ENCODE results near the gene OSR1.

Gene OSR1

DNA sequence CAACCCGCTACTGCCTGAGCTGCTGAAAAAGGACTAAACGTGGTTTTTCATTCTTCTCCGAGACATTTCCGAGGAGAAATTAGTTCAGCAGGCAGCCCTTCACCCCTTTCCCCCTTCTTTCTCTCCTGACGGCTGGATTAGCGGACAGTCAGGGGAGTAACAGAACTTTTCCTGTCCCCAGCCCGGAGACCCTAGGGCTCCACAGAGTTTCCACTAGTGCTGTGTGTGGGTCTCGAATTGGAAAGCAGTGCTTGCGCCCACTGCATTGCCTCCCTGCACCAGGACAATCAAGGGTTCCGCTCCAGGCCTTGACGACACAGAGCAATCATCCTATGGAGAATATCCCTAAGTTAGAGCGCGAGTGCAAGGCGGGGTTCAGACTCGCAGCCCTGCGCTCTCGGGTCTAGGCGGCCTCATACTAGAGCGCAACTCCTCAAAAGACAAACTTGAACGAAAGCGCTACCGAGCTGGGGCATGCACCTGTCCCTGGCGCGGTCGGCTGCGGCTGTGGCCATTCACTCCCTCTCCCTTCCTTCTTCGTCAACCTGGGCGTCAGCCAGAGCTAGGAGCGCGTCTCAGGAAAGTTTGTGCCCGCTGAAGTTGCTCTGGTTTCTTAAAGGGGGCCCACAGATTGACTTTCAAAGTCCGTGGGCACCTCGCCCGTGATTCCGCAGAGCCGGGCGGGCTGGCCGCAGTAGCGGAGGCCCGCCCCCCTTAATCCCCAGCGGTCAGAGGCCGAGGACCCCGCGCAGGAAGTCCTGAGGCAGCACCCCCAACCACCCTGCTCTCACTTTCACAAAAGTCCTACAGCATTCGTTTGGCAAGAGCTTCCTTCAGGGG is 801 bp downstream of the OSR1 start:
- DNase-seq: no peak

DNA sequence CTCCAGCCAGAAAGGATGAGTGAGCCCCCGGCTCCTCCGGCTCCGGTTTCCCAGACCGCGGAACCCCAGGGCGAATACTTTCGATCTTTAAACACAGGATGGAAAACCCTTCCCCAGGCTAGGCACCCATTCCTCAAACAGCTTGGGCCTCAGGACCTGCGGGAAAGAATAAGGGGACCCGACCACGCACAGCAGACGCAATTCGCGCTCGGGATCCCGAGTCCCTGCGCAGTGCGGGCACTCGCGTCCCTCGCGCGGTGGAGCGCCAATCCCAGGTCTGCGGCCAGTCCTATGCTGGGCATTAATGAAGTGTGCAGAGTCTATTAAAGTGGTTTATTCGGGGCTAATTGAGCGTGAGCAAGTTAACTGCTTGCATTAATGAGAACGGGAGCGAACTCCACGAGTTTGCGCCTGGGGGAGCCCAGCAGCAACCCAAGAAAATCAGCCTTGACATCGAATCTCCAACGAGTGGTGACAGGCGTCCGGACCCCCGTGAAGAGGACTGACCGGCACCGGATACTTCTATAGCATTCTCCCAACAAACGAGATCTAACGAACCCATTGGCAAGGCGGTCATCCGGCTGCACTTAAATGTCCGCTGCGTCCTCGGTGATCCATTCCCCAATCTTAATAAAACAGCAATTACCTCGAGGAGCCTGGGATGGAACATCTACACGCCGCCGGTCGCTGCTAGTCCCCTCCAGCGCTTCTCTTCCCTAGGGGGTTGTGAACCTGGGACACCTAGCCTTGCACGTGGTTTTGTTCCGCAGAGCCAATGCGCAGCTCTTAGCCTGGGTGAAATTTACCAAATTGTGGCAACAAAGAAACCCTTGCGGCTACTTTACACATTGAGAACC is 1.6 kb downstream of the OSR1 start:
- DNase-seq: no peak

DNA sequence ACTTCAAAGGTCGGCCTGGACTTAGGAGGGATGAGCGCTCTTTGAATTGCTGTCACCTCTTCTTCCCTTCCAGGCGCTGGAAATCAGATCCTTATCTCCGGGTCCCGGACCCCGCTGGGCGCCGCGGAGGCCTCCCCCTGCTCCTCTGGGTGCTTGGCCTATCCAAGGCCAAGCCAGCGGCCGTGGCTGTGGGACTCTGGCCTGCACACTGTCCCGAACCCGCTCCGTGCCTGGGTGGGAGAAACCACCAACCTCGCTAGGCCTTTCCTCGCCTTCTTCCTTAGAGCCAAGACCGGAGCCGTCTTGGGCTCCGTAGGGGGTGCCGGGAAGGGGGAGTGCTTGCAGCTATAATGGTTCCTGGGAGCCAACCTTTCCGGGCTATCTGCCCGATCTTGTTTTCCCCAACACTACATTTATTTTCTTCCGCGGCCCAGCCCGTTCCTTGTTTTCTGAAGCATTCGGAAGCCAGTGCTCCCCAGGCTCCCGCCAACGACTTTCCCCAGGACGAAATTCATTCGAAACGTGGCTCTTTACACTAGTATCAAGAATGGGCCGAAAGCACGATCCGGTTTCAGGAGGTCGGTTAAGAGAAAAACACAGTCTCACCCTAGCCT is 2.4 kb downstream of the OSR1 start:
- no peak for DNase-seq

DNA sequence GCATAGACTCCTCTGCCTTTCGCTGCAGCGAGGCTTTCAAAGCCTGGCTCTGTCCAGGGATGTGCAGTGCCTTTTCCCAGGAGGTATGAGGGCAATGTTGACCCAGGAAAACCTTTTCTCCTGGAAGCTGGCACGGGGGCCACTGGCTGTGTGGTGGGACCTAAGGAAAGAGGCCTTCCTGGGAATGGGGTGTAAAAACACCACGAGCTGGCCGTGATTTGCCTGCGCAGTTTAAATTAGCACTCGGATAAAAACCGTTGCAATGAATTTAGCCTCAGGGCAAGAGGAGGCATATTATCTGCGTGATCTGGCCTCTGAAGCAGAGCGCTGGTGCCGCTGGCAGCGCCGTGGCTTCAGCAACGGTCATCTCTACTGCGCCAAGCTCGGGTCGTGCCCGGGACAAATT is 3.0 kb downstream of the OSR1 start:
- DNase-seq: no peak

DNA sequence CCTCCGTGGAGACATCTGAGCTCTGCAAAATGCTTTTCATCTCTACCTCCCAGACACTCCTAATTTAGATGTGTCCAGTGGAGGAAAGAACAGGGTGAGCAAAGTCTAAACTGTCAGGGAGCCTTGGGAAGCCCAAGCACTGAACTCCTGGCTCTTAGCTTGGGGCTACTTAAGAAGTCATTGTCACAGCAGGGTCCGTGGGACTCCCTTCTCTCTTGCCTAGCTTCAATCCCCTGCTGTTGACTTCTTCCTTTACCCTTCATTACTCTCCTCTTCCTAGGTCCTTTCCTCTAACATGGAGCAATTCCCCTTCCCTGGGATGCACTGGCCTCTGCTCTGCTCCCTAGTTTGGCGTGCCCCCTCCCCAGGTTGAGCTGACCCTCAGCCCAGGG is 3.4 kb downstream of the OSR1 start:
- DNase-seq: no peak

DNA sequence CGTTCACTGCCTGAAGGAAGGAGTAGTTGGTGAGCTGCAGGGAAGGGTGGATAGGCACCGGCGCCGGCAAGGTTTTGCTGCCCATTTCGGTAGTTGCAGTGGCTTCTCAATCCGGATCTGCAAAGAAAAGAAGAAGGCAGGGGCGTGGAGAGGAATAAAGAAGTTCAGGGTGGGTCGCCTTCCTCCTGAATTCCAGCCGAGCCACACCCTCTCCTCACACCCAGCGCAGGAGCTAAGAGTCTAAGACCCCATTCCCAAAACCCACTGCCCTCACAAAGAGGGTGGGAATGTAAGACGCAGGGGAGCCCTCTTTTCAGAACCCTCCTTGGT is 4.7 kb downstream of the OSR1 start:
- no peak for DNase-seq

DNA sequence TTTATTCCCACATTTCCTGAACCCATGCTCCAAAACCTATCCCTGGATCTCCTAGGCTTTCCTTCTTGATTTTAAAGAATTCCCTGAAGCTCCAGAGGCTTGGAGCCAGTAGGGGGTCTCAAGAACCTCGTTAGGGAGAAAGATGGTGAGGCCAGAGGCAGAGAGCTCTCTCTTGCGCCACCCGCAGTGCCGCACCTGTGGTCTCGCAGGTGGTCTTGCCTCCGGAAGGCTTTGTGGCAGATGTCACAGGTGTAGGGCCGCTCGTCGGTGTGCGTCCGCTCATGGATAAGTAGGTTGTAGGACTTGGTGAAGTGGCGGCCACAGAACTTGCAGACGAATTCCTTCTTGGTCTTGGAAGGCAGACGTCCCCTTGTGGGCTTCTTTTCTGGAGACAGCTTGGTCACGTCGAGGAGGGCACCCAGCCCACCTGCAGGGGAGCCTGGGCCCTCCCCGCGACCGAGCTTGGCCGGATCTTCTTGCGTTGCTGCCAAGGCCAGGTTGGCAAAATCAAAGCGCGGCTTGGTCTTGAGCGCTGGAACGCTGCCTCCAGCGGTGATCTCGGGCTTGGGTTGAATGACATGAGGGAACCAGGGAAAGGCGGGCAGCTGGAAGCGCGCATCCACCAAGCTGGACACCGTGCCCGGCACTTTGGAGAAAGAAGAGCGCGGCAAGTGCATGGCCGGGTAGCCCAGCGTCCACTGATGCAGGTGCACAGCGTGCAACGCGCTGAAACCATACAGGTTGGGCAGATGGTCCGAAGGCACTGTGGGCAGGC is 5.3 kb downstream of the OSR1 start:
- DNase-seq: no peak

DNA sequence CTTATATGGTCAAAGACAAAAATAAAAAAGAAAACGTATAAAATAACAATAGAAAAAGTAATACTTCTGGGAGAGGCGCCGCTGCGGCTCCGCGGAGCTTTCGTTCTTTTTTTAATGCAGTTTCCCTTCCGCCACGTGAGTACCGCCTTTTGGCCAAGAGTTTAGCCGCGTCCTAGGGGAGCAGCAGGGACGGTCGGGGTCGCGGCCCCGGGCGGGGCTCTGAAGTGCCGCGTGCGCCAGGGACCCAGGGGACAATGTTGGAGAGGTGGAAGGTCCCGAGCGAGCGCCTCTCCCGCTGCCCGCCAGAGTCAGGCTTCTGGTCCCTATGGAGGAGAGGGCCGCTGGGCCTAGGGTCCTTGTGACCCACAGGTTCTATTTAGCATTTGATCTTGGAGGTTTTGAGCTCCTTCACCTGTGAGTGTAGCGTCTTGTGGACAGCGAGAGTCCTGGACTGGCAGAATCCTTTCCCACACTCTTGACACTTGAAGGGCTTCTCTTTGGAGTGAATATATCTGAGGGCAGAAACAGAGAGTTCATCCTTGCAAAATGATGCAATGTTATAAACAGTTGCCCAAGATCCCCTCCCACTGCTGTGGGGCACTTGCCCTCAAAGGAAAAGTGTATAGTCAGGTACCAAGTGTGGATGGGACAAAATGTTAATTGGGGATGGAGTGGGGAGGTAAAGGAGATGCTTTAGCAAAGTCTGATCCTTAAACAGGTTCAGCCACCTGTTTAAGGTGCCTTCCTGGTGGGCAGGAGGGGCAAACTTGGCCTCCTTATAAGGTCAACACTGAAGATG is 6.3 kb downstream of the OSR1 start:
- DNase-seq: no peak

DNA sequence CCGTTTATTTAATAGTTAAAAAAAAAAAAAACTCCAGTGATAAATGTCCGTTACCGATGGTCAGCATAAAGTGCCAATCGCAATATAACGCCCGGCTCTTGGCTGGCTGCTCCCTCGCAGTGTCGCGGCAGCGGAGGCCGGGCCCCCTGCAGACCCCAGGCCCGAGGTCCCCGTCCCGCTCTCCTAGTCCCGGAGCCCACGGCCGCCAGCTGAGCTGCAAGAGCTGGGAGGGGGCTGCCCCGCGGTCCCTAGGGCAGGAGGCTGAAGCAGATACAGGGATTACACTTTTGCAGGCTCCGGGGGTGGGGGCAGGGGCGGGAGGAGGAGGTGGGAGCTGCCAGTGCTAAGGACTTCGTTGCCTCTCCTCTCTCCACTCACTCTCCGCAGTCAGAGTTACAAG is 6.9 kb downstream of the OSR1 start:
- DNase-seq: no peak

DNA sequence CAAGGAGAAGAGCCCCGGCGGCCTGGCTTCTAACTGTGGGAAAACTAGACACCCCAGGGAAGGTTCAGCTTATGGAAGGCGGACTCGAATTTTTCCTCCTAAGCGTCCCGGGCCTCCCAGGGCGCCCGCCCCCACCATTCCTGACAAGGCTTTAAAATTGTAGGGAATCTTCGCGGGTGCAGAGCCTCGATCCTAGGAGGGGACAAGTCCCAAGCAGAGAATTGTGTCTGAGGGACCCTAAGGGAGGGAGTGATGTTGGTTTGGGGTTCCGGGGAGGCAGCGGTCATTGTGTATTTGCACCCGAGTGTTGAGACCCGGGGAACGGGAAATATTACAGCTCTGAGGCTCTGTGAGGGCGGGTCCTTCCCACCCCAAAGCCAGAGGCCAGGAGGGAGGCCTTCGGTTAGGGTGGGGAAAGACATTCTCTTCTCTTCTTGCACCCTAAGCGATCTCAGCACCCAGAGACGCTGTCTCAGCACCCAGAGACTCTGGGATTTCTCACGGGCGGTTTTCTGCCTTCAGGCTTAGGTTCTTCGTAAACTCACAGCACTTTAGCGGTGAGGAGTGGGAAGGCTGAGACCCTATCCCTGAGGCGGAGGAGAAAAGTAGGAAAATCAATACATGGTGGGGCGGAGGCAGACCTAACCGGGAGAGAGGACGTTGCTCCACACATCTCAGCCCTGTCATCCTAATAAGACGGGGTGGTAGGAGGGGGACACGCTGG is 7.6 kb downstream of the OSR1 start:
- DNase-seq: no peak

DNA sequence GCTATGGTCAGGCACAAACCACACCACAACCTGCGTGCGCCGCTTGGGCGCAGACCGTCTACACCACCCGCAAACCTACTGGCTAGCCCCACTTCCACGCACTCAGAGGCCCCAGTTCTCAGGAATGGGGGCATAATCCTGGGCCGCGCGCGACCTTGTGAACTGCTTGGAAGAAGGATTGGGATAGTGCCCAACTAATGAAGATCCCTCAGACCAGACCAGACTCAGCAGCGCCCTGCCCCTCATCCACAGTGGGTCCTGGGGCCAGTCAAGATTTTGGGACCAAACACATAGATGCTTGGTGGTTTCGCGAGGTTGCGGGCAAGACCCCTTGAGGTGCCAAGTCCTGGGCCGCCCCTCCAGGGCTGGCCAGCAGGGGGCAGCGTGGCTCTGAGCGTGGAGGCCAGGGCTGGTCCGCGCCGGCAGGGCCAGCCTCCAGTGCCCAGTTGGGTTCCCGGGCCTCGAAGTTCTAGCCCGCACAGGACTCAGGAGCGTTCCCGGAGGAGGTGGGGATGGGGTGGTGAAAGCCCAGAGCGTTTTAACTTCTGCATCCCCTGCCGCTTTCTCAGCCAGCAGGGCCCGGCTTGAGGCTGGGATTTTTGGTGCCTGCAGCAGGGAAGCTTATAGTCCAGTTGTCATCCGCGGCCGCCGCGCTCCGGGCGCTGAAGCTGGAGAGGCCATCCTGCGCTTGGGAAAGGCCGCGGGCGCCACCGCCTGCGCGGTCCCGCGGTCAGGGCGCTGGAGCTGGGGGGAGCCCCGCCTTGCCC is 8.3 kb downstream of the OSR1 start:
- DNase-seq: no peak

DNA sequence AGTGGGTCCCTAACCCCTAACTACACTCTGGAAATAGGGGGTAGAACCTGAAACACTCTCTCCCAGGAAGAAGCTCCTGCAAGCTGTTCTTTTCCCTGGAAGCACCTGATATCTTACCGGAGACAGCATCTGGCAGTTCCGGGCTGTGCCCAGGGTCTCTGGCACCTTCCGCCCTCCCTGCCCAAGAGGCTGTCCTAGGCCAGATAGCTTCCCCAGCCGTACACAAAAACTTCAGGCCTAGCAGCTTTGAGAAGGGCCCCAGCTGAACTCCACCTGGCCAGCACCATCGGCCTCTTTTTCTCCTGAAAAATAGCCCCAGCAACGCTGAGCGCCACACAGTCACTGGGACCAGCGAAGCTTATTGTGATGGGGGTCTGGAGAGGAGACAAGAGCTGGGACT is 9.7 kb downstream of the OSR1 start:
- no peak for DNase-seq

DNA sequence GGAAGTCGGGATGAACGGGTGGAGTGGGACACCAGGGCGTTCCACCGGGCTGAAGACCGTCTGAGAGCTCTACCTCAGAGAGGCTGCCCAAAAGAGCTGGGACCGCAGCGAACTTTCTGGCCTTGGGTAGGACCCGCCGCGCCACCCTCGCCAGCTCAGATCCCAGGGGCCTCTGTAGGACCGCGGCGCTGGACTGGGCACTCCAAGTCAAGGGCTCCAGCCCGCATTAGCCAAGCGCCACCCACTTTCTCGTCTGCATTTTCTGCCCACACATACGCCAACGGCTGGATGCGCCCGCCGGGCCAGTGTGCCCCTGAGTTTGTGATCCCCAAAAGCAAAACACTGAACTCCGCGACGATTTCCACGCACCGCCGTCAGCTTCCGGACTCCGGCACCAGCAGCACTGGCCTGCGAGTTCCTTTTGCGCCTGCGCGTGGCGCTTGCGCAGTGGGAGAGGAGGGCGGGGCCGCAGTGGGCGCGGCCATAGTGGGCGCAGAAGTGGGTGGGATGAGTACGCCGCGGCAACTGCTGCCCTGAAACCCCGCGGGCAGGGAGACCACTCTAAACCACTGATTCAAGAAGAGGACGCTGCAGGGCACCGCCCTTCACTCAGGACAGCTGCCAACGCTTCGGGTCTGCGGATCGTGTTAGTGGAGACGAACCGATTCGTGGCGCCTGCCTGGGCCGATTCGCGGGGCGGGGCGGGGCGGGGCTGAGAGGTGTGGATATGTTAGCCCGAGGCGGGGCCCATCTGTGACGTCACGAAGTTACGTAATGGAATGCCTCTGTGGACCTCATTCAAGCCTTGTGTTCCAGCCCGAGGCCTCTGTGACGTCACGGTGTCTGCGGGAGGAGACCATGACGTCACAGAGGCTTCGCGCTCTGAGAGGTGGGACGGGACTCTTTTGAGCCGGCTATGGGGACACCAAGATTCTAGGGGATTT is 10.5 kb downstream of the OSR1 start:
- DNase-seq: peak; percentile 27

DNA sequence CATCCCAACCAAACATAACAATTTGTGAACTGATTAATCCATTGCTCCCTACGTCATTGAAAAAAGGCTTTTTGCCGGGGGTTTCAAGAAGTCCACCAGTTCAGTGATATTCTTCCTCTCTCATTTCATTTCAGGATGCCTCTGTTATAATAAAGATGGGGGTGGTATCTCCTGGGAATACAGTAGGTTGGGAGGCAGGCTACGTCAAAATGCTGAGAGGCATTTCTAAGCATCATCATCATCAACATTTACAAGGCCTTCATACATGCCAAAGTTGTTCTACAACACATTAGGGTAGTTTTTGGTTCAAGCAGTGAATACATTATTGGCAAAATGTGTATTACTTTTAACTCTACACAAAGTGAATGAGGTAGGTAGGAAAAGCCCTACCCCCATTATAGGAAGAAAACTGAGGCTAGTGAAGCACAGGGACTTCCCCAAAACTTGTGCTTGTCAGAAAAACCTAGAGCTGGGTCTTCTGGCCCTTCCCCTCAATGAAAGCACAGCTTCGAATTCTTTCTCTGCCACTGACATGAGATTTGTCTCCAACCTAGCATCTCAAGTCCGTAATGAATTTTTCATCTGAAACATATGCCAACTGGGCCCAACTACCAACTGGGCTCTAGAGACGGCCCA is 11.3 kb downstream of the OSR1 start:
- DNase-seq: no peak

DNA sequence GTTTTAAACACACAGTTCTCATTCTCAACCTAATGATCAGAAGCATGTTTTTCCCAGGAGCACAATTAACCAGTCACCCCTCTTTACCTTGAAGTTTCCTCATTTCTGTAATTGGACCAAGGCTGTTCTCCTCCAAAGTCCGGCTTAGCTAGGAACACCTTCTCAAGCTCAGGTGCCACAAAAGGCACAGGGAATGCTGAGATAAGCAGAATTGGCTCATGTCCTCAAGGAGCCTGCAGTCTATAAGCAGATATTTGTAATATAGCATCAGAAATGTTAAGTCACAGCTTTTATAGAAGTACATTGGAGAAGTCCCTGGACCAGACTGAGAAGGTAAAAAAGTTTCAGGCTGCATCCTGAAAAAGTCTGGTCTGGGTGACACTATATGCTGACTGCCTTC is 20.7 kb downstream of the OSR1 start:
- DNase-seq: no peak

DNA sequence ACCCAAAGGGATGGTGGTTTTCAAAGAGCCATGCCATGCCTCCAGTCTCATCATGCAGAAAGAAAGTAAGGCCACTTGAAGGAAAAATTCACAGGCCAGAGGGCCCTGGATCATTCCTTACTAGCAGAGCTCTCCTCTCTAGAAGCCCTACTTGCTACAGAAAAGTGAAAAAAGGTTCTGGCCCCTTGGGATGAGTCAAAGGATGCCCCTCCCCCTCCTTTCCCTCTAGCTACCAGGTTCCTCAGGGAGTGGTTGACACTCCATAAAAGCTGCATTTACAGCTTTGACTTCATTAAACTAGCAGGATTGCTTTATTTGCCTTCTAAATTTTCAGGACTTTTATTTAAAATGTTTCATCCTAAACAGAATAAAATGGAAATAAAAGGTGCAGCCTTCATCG is 21.2 kb downstream of the OSR1 start:
- no peak for DNase-seq

DNA sequence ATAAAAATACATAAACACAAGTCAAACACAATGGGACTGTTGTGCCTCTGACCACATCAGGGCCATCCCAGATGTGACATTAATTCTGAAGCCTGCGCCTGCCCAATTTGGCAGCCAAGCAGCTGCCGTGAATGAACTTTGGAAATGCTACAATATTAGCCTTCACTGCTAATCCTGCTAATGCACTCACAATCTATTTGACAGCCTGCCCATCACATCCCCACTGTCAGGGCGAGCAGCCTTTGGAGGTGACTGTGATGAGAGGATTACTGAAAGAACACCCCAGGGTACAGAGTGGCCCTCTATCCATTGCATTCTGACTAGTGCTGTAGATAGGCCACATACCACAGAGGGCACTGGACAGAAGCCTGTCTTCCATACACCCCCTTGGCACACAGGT is 21.6 kb downstream of the OSR1 start:
- no peak for DNase-seq

DNA sequence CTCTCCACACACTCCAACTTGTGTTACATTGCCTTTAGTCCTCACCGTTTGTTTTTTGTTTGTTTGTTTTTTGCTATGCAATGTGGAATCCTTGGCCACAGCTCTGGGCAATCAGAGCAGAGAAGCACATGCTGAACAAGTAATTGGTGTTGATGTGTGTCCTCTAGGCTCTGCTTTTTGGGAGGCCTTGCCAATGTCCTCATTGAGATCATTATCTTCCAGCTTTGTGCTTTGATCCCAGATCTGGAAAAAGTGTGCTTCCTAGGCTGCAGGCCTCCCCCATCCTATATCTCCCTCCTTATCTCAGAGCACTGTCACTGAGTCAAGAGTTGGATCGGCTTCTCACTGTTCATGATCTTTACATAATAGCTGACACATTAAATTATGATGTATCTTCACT is 25.9 kb downstream of the OSR1 start:
- no peak for DNase-seq

DNA sequence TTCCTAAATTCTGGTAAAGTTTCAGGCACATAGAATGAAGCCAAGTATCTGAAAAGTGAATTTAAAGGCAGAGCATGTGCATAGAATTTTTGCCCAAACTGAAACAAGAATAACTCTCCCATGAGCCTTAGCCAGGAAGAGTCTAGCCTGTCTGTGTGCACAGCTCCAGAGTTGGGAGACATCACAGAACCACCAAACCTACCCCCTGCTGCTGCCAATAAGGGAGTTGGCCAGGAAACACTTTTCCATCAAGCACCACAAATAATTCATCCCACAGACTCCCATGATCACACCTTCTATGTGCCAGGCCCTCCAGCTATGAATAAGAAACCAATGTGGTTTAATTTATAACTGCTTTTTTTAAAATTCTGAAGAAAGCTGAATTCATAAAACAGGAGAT is 27.0 kb downstream of the OSR1 start:
- no peak for DNase-seq
